Activated CD8-positive, alpha-beta T cell treated with anti-CD3 and anti-CD28 coated beads, Interleukin-2, amount 10 ng/mL, durations not matched to agents 7 days and 5 days (primary cell): Measurements from ENCODE around the gene CD8B. TPM values are rescaled to one million over a fixed set of nuclear protein-coding genes. Genes with fewer than 3 reads are reported as not detected.

Experiments used
- ATAC-seq: fragments of 150-1000 bp; cut with Tn5 transposase; one replicate; pipeline ENCODE4 v1.10.0; 2021; ENCODE audit warnings: moderate library complexity
- CTCF ChIA-PET: fragments of 350-600 bp; sonication (Branson Sonifier 250); formaldehyde crosslinking; loops from one replicate; lab custom pipeline; 2021; ENCODE audit warnings: antibody characterized with exemption; lab: Charles Lee
- POLR2A ChIA-PET: fragments of 350-600 bp; sonication (Branson Sonifier 250); formaldehyde crosslinking; loops from one replicate; lab custom pipeline; 2021; ENCODE audit warnings: antibody characterized with exemption; lab: Charles Lee
- DNase-seq: peaks from one replicate; pipeline ENCODE4 v3.0.0-alpha.2; 2020
- H3K27ac Mint-ChIP-seq: one replicate; pipeline ENCODE4 v1.8.0; 2021; ENCODE audit warnings: mild to moderate bottlenecking, mixed read lengths
- H3K27me3 Mint-ChIP-seq: one replicate; pipeline ENCODE4 v1.8.0; 2021; ENCODE audit warnings: low read depth, mixed read lengths
- H3K36me3 Mint-ChIP-seq: one replicate; pipeline ENCODE4 v1.8.0; 2021; ENCODE audit warnings: low read depth, mixed read lengths
- H3K4me1 Mint-ChIP-seq: one replicate; pipeline ENCODE4 v1.8.0; 2021; ENCODE audit warnings: low read depth, mixed read lengths
- H3K4me3 Mint-ChIP-seq: one replicate; pipeline ENCODE4 v1.8.0; 2021; ENCODE audit warnings: mild to moderate bottlenecking, mixed read lengths
- H3K9me3 Mint-ChIP-seq: one replicate; pipeline ENCODE4 v1.8.0; 2022; ENCODE audit warnings: mixed read lengths; ENCODE audit not compliant: insufficient read depth
- total RNA-seq, 2 experiments: library from RNA; stranded (reverse); gene quantifications; one replicate each; pipeline ENCODE4 v1.2.3, GENCODE V29; 2021

CD8B gene
- total RNA-seq, 2 experiments from 2014 or later: 423 to 439 TPM

DNA sequence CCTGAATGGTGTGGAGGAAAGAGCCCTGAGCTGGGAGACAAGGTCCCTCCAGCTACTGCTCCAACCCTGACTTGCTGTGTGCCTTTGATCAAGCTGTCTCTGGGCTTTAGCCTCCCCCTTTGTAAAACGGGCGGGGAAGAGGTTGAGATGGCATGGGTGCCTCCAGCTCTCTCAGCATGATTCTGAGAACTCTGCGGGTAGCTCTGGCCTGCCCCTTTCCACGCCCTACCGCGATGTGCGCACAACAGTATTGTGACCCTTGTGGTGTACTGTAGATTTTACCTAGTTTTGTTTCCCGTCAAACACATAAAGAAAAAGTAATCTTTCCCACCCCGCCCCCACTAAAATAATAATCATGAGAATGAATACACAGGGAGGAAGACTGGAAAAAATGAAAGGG lies 76.2 kb downstream of the CD8B start:
- peaks cover 63% of the 10 kb centered on the region for H3K4me1 Mint-ChIP-seq
- peak; percentile 75 for ATAC-seq
- no peaks in the 10 kb centered on the region for H3K27me3 Mint-ChIP-seq

DNA sequence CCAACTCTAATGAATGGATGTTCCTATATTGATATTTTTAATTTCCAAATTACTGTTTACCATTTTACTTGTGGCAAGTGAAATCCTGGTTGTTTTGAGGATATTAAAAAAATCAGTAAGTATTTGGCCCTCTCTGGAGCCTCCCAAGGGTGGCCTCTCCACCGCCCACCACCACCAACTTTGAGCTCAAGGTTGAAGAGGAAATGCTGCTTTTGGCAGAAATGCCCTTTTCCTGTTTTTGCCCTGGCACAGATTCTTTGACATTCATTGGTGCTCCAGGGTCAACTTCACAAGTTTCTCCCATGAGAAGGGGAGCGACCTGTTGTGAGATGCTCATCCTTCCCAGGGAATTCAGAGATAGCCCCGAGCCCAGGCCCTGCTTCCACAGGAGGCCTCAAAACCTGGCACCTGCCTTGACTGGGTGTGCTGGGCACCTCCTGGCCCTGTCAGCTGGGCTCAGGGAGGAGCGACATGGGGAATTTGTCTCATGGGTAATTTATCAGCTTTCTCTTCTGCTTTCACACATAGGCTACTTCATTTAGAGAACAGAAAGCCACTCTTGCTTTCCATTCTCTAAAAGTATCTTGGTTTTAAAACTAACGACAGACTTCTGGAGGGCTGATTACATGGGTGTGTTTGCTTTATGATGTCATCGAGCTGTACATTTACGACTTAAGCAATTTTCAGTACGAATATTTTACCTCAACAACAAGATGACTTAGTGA lies 77.9 kb downstream of the CD8B start:
- DNase-seq: no peak

More for the DNA sequence above, 76.2 kb downstream of the CD8B start:
- peak; percentile 95 for DNase-seq
- ChIA-PET CTCF (interaction anchor here (0.9 to 19.7 kb wide), 7 partner anchors 10 to 40 kb away, joined by 3 to 243 read pairs (median 11); no protein-coding TSS in a partner anchor), POLR2A (interaction anchor here (0.6 to 7.9 kb wide), 10 partner anchors 9 to 162 kb away, joined by 3 to 164 read pairs (median 4); partner anchors contain the start of gene RNF103)
- H3K36me3 Mint-ChIP-seq: peaks cover 71% of the 10 kb centered on the region
- H3K9me3 Mint-ChIP-seq: no peaks in the 10 kb centered on the region
- peak overlapping the region; percentile 99 for H3K27ac Mint-ChIP-seq
- peak overlapping the region; percentile 95 for H3K4me3 Mint-ChIP-seq

DNA sequence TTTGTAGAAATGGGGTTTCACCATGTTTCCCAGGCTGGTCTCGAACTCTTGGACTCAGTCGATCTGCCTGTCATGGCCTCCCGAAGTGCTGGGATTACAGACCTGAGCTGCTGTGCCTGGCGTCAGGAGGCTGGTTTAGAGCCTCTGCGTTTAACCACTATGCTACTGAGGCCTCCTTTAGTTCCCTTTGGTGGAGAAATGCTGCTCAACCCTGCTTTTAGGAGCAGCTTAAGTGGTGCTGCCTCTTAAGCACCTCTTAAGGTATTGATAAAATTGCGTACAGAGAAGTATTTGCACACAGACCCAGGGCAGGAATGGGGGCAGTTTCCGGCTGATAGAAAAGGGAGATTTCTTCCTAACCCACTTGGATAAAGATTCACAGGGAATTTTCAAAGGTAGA lies 78.9 kb downstream of the CD8B start:
- Mint-ChIP-seq H3K36me3 (peaks cover 45% of the 10 kb centered on the region), H3K9me3 (no peaks in the 10 kb centered on the region), H3K27me3 (no peaks in the 10 kb centered on the region), H3K27ac (peak overlapping the region; percentile 41), H3K4me3 (no peak overlapping the region), H3K4me1 (peaks cover 60% of the 10 kb centered on the region)
- CTCF ChIA-PET: interaction anchor here (1.4 to 19.7 kb wide), 3 partner anchors 18 to 38 kb away, joined by 3 to 243 read pairs (median 9); no protein-coding TSS in a partner anchor
- no peak for ATAC-seq
- POLR2A ChIA-PET: interaction anchor here (1.1 to 7.9 kb wide), 4 partner anchors 10 to 43 kb away, joined by 3 to 164 read pairs (median 3); no protein-coding TSS in a partner anchor
- DNase-seq: no peak

More for the DNA sequence above, 77.9 kb downstream of the CD8B start:
- CTCF ChIA-PET: interaction anchor here (1.1 to 19.7 kb wide), 7 partner anchors 13 to 39 kb away, joined by 3 to 243 read pairs (median 3); no protein-coding TSS in a partner anchor
- H3K4me1 Mint-ChIP-seq: peaks cover 63% of the 10 kb centered on the region
- no peaks in the 10 kb centered on the region for H3K9me3 Mint-ChIP-seq
- POLR2A ChIA-PET: interaction anchor here (0.7 to 7.9 kb wide), 4 partner anchors 11 to 40 kb away, joined by 3 to 164 read pairs (median 32); no protein-coding TSS in a partner anchor
- H3K27ac Mint-ChIP-seq: peak overlapping the region; percentile 99
- no peaks in the 10 kb centered on the region for H3K27me3 Mint-ChIP-seq
- H3K4me3 Mint-ChIP-seq: no peak overlapping the region
- peaks cover 56% of the 10 kb centered on the region for H3K36me3 Mint-ChIP-seq
- ATAC-seq: no peak

DNA sequence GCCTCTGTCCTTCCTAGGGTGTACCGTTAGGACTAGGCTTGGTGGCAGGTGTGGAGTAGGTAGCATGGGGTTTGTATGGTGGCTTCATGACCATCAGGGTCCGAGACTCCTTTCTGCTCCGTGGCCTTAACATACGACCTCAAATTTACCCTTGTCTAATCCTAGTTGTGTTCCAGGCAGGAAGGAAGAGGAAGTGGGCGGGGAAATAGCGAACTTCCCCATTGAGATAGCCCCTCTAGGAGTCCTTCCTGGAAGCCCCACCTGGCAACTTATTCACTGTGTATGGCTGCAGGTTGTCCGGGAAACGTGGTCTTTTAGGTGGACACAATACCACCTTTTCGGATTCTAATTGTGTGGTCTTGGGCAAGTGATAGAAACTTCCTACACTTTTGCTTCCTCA lies 80.3 kb downstream of the CD8B start:
- H3K36me3 Mint-ChIP-seq: peaks cover 38% of the 10 kb centered on the region
- ChIA-PET CTCF (interaction anchor here (3.6 to 19.7 kb wide), 2 partner anchors 17 to 26 kb away, joined by 23 to 243 read pairs; no protein-coding TSS in a partner anchor), POLR2A (interaction anchor here (1.1 to 7.9 kb wide), 3 partner anchors 9 to 26 kb away, joined by 3 to 164 read pairs (median 6); partner anchors contain the start of gene CD8A)
- H3K4me1 Mint-ChIP-seq: peaks cover 52% of the 10 kb centered on the region
- no peaks in the 10 kb centered on the region for H3K27me3 Mint-ChIP-seq
- no peak for ATAC-seq
- H3K27ac Mint-ChIP-seq: no peak overlapping the region
- H3K4me3 Mint-ChIP-seq: no peak overlapping the region
- no peaks in the 10 kb centered on the region for H3K9me3 Mint-ChIP-seq
- no peak for DNase-seq

DNA sequence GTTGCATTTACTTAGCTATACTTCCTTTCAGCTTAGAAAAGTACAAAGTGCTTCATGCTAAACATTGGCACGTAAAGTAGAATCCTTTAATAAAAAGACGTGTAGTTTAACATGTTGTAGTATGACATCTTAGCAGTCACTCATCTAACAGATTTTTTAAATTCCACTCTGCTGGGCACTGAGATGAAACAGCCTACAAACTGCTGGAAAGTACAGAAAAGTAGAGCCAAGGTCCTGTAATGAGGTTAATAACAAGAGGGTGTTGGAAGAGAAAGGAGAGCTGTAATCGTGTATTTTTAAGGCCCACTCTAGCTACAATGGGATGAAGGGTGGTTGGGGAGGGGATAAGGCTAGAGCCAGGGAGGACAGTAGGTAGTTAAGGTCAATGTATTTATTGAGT lies 81.7 kb downstream of the CD8B start:
- H3K27me3 Mint-ChIP-seq: no peaks in the 10 kb centered on the region
- CTCF ChIA-PET: interaction anchor here (1.0 to 19.7 kb wide), 4 partner anchors 10 to 28 kb away, joined by 4 to 243 read pairs (median 16); no protein-coding TSS in a partner anchor
- no peak overlapping the region for H3K4me3 Mint-ChIP-seq
- ATAC-seq: no peak
- peaks cover 27% of the 10 kb centered on the region for H3K36me3 Mint-ChIP-seq
- no peak for DNase-seq
- no peaks in the 10 kb centered on the region for H3K9me3 Mint-ChIP-seq
- no peak overlapping the region for H3K27ac Mint-ChIP-seq
- POLR2A ChIA-PET: no interaction called here
- peaks cover 38% of the 10 kb centered on the region for H3K4me1 Mint-ChIP-seq

DNA sequence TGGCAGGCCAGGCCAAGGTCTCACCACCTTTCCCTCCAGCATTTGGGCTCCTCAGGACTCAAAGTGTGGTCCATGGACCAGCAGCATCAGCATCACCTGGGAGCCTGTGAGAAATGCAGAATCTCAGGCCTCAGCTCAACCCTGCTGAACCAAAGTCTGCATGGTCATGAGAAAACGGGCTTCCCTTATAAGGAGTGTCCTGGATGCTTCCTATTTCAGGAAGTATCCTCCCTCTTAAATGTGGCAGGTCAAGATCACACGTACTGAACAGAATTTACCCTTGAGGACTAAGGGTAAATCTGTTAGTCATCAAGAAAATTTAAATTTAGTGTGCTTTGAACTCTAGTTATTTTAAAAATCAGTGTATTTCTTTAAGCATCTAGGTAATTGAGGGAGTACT lies 82.7 kb downstream of the CD8B start:
- ChIA-PET CTCF (interaction anchor here (1.7 to 19.7 kb wide), 3 partner anchors 11 to 29 kb away, joined by 4 to 243 read pairs (median 23); no protein-coding TSS in a partner anchor), POLR2A (no interaction called here)
- peaks cover 24% of the 10 kb centered on the region for H3K36me3 Mint-ChIP-seq
- H3K27me3 Mint-ChIP-seq: no peaks in the 10 kb centered on the region
- DNase-seq (no peak), ATAC-seq (no peak)
- H3K27ac Mint-ChIP-seq: no peak overlapping the region
- H3K4me1 Mint-ChIP-seq: peaks cover 28% of the 10 kb centered on the region
- no peaks in the 10 kb centered on the region for H3K9me3 Mint-ChIP-seq
- no peak overlapping the region for H3K4me3 Mint-ChIP-seq

DNA sequence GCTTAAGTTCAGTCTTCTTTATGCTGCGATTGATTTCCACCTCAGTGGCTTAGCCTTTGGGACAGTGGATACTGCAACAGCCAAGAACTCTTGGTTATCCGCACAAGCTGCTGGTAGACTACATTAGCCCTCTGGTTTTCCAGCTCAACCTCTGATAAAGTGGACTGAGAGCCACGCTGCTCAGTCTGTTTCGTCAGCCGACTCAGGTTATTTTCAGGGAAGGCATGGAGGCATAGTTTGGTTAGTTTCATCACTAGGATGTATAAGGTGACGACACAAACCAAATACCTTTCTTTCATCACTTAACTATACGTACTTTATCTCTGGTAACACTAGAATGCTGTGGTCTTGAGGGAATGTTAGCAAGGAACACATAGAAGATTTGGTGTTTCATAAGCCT lies 85.2 kb downstream of the CD8B start:
- POLR2A ChIA-PET: interaction anchor here (0.7 kb wide), 1 partner anchor 1406 kb away, joined by 3 read pairs; no protein-coding TSS in a partner anchor
- Mint-ChIP-seq H3K27me3 (no peaks in the 10 kb centered on the region), H3K36me3 (peaks cover 36% of the 10 kb centered on the region), H3K9me3 (no peaks in the 10 kb centered on the region), H3K4me1 (peaks cover 18% of the 10 kb centered on the region), H3K4me3 (no peak overlapping the region), H3K27ac (no peak overlapping the region)
- no peak for DNase-seq
- ATAC-seq: no peak
- CTCF ChIA-PET: interaction anchor here (1.5 to 3.9 kb wide), 2 partner anchors 12 to 22 kb away, joined by 3 to 20 read pairs; no protein-coding TSS in a partner anchor

DNA sequence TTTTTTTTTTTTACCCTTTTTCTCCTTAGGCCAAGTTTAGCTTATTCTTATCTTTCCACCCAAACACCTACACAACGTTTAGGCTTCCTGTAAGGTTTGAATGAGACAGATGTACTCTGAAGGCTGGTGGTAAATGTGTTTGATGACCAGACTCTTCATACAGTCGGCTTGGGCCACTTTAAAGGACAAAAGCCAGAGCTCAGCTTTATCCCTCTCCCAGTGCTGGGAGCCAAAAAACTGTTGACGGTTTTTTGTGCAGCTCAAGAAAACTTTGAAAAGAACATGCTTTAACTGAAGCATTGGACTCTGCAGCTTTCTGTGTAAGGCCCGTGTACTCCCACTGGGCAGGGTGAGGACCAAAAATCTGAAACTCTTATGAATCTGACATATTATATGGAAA lies 86.3 kb downstream of the CD8B start:
- no peak for DNase-seq
- no peak for ATAC-seq
- peaks cover 48% of the 10 kb centered on the region for H3K36me3 Mint-ChIP-seq
- H3K27ac Mint-ChIP-seq: no peak overlapping the region
- no peak overlapping the region for H3K4me3 Mint-ChIP-seq
- ChIA-PET CTCF (interaction anchor here (1.5 to 3.9 kb wide), 2 partner anchors 11 to 21 kb away, joined by 3 to 20 read pairs; no protein-coding TSS in a partner anchor), POLR2A (interaction anchor here (0.6 to 0.7 kb wide), 2 partner anchors 10 to 16 kb away, joined by 3 read pairs; partner anchors contain the start of gene CD8A)
- no peaks in the 10 kb centered on the region for H3K27me3 Mint-ChIP-seq
- peaks cover 15% of the 10 kb centered on the region for H3K4me1 Mint-ChIP-seq
- no peaks in the 10 kb centered on the region for H3K9me3 Mint-ChIP-seq

DNA sequence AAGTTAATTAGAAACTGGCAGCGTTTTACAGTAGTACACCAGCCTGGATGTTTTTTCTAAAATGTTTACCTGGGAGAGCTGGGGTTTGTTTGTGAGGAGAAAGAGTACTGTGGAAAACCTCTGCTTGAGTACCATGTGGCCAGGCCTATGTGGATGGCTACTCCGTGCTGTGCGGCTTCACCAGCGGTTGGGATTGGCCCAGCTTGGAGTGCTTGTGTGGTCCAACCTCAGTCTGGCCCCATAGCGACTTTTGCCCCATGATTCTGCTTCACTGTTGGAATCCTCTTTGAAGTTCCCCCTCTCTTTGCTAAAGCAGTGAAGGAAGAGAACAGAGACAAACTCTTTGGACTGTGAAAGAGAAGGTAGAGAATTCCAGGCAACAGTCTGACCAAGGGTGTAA lies 86.8 kb downstream of the CD8B start:
- CTCF ChIA-PET: interaction anchor here (1.5 to 3.9 kb wide), 2 partner anchors 10 to 21 kb away, joined by 3 to 20 read pairs; no protein-coding TSS in a partner anchor
- ATAC-seq: no peak
- H3K4me3 Mint-ChIP-seq: no peak overlapping the region
- DNase-seq: no peak
- H3K27ac Mint-ChIP-seq: peak overlapping the region; percentile 57
- no peaks in the 10 kb centered on the region for H3K9me3 Mint-ChIP-seq
- no peaks in the 10 kb centered on the region for H3K27me3 Mint-ChIP-seq
- peaks cover 16% of the 10 kb centered on the region for H3K4me1 Mint-ChIP-seq
- POLR2A ChIA-PET: interaction anchor here (0.6 kb wide), 1 partner anchor 16 kb away, joined by 3 read pairs; the partner anchor contains the start of gene CD8A
- peaks cover 52% of the 10 kb centered on the region for H3K36me3 Mint-ChIP-seq

DNA sequence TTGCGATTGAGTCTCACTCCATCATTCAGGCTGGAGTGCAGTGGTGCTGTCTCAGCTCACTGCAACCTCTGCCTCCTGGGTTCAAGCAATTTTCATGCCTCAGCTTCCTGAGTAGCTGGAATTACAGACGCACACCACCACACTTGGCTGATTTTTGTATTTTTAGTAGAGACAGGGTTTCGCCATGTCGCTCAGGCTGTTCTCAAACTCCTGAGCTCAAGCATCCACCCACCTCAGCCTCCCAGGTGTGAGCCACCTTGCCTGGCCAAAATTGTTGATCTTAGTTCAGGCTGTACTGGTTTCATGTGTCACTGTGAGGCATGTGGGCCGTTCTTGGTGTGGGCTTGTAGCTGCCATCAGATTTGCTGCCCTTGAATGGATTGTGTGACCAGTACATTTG lies 89.1 kb downstream of the CD8B start:
- Mint-ChIP-seq H3K4me1 (peaks cover 17% of the 10 kb centered on the region), H3K27me3 (no peaks in the 10 kb centered on the region), H3K36me3 (peaks cover 65% of the 10 kb centered on the region), H3K27ac (no peak overlapping the region), H3K9me3 (no peaks in the 10 kb centered on the region), H3K4me3 (no peak overlapping the region)
- CTCF ChIA-PET: interaction anchor here (1.3 kb wide), 1 partner anchor 13 kb away, joined by 4 read pairs; no protein-coding TSS in a partner anchor
- POLR2A ChIA-PET: interaction anchor here (0.7 to 1.6 kb wide), 6 partner anchors 9 to 53 kb away, joined by 3 to 4 read pairs (median 3); no protein-coding TSS in a partner anchor
- no peak for DNase-seq
- ATAC-seq: no peak

DNA sequence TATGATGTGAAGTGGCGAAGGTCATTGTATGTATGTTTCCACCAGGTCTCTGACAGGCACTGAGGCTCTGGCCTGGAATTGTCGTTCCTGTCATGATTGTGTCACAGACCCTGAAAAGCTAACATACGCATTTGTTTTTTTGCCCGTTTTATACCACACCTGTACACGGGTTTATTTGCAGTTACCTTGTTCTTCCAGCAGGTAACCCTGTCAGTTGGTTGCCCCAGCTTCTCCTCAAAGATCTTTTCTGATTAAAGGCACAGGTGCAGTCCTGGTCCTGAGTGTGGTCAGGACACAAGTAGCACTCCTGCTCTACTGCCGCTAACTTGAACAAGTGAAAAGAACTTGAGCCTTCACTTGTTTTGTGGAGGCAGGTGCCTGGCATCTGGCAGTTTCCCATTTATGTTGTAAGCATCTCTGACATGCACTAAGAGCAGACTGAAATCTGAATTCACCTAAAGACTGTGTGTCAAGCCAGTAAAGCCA lies 90.8 kb downstream of the CD8B start:
- Mint-ChIP-seq H3K4me1 (peaks cover 18% of the 10 kb centered on the region), H3K27ac (no peak overlapping the region), H3K36me3 (peaks cover 71% of the 10 kb centered on the region), H3K4me3 (no peak overlapping the region), H3K27me3 (no peaks in the 10 kb centered on the region), H3K9me3 (no peaks in the 10 kb centered on the region)
- DNase-seq (no peak), ATAC-seq (no peak)
- ChIA-PET POLR2A (no interaction called here), CTCF (interaction anchor here (1.1 to 1.7 kb wide), 3 partner anchors 9 to 252 kb away, joined by 3 to 8 read pairs (median 4); no protein-coding TSS in a partner anchor)
